ENCODE measurements around the gene DDX6. TPM values are rescaled to one million over a fixed set of nuclear protein-coding genes. Genes with fewer than 3 reads are reported as not detected.

The DDX6 gene
- total RNA-seq, 4 donors from 2014 or later: 84.5 to 129 (median 108) TPM

GRCh38 chr11:118752654-118753053, 38.3 kb downstream of the DDX6 start:
- no peak for TF ChIP-seq CTCF (IDR thresholded peaks at IDR 0.05)
- no peak for ATAC-seq (ENCODE audit: low FRiP score)
- DNase-seq (ENCODE audit: low spot score): no peak

- ATAC-seq (ENCODE audit: low FRiP score) (peak; percentile 41), DNase-seq (ENCODE audit: low spot score) (no peak)
- no peak for TF ChIP-seq CTCF (IDR thresholded peaks at IDR 0.05)
These were observed 41.5 kb downstream of the DDX6 start for GRCh38 chr11:118749429-118749828.

GRCh38 chr11:118748056-118748455, 42.9 kb downstream of the DDX6 start:
- DNase-seq (ENCODE audit: low spot score) (no peak), ATAC-seq (ENCODE audit: low FRiP score) (no peak)
- no peak for TF ChIP-seq CTCF (IDR thresholded peaks at IDR 0.05)

- ATAC-seq (ENCODE audit: low FRiP score): no peak
- no peak for TF ChIP-seq CTCF (IDR thresholded peaks at IDR 0.05)
These were observed 43.9 kb downstream of the DDX6 start for GRCh38 chr11:118746988-118747585.

GRCh38 chr11:118744046-118744445, 46.9 kb downstream of the DDX6 start:
- TF ChIP-seq CTCF (IDR thresholded peaks at IDR 0.05): no peak
- ATAC-seq (ENCODE audit: low FRiP score) (no peak), DNase-seq (ENCODE audit: low spot score) (no peak)

More at GRCh38 chr11:118746988-118747585, 43.9 kb downstream of the DDX6 start:
- DNase-seq (ENCODE audit: low spot score): no peak

GRCh38 chr11:118742304-118742703, 48.7 kb downstream of the DDX6 start:
- DNase-seq (ENCODE audit: low spot score) (no peak), ATAC-seq (ENCODE audit: low FRiP score) (no peak)
- TF ChIP-seq CTCF (IDR thresholded peaks at IDR 0.05): no peak

GRCh38 chr11:118740892-118741291, 50.1 kb downstream of the DDX6 start:
- TF ChIP-seq CTCF (IDR thresholded peaks at IDR 0.05): no peak
- ATAC-seq (ENCODE audit: low FRiP score): no peak
- DNase-seq (ENCODE audit: low spot score): no peak
